HG02759 (cell line): ENCODE measurements around the gene CCDC126.
"Not testable (repeated sequence)": the region's sequence is repeated elsewhere in the genome, so short reads cannot be mapped to it uniquely, and the experiment has no call there.

Experiments
- ATAC-seq: cut with Tn5 transposase; IDR thresholded peaks from one replicate; pipeline ENCODE4 v1.9.1; 2021; ENCODE audit warnings: mild to moderate bottlenecking, moderate library complexity; ENCODE audit not compliant: unreplicated experiment

The CCDC126 gene

GRCh38 chr7:23597094-23598091, at the start of gene CCDC126:
TSS of gene CCDC126 (plus strand) at chr7:23597382. CDS start at chr7:23611316, 13,934 bp downstream.
- ATAC-seq, result peak; percentile 84

GRCh38 chr7:23547662-23548061, 49.5 kb upstream of the CCDC126 start:
- ATAC-seq, result no peak

GRCh38 chr7:23558303-23558702, 38.9 kb upstream of the CCDC126 start:
- no peak for ATAC-seq

GRCh38 chr7:23570592-23571200, 26.5 kb upstream of the CCDC126 start:
- ATAC-seq, result peak; percentile 84

- not testable (repeated sequence) for ATAC-seq
These were observed 15.2 kb upstream of the CCDC126 start for GRCh38 chr7:23581975-23582374.

- not testable (repeated sequence) for ATAC-seq
These were observed 11.9 kb upstream of the CCDC126 start for GRCh38 chr7:23585304-23585703.

- ATAC-seq, result no peak
These were observed 11.0 kb upstream of the CCDC126 start for GRCh38 chr7:23586159-23586558.

- ATAC-seq, result no peak
These were observed 6.7 kb upstream of the CCDC126 start for GRCh38 chr7:23590529-23590928.

- no peak for ATAC-seq
These were observed 3.5 kb upstream of the CCDC126 start for GRCh38 chr7:23593706-23594105.

GRCh38 chr7:23594879-23595604, 2.1 kb upstream of the CCDC126 start:
- peak; percentile 62 for ATAC-seq

GRCh38 chr7:23598296-23598695, 1.1 kb downstream of the CCDC126 start:
- ATAC-seq, result no peak

GRCh38 chr7:23600236-23600635, 3.1 kb downstream of the CCDC126 start:
- no peak for ATAC-seq

- no peak for ATAC-seq
These were observed 6.6 kb downstream of the CCDC126 start for GRCh38 chr7:23603632-23604295.

- ATAC-seq, result no peak
These were observed 7.1 kb downstream of the CCDC126 start for GRCh38 chr7:23604296-23604640.

- no peak for ATAC-seq
These were observed 9.9 kb downstream of the CCDC126 start for GRCh38 chr7:23607130-23607529.

- ATAC-seq, result no peak
These were observed 10.7 kb downstream of the CCDC126 start for GRCh38 chr7:23607866-23608265.

- no peak for ATAC-seq
These were observed 18.1 kb downstream of the CCDC126 start for GRCh38 chr7:23615331-23615730.

- no peak for ATAC-seq
These were observed 19.4 kb downstream of the CCDC126 start for GRCh38 chr7:23616593-23616992.

GRCh38 chr7:23617482-23617881, 20.3 kb downstream of the CCDC126 start:
- no peak for ATAC-seq

GRCh38 chr7:23618241-23618640, 21.1 kb downstream of the CCDC126 start:
- ATAC-seq, result no peak

- ATAC-seq, result no peak
These were observed 22.0 kb downstream of the CCDC126 start for GRCh38 chr7:23619141-23619540.
